Lower leg skin (tissue), 3 donors: Measurements from ENCODE around the gene SSX5.
"Not testable (repeated sequence)": the region's sequence is repeated elsewhere in the genome, so short reads cannot be mapped to it uniquely, and the experiment has no call there.

Experiments used
- POLR2A ChIP-seq, 2 donors: fragments of 450-650 bp; IDR thresholded peaks; one replicate each; pipeline ENCODE4 v1.6.1; 2016 to 2017; ENCODE audit warnings: antibody characterized with exemption in 2 of 2, mild to moderate bottlenecking in 1 of 2, moderate library complexity in 1 of 2
- TF ChIP-seq, protein P1 (sequence below), 3 donors: fragments of 450-650 bp; IDR thresholded peaks; one replicate each; pipeline ENCODE4 v1.5.1; 2016; ENCODE audit warnings: antibody characterized with exemption in 3 of 3, mild to moderate bottlenecking in 3 of 3, moderate library complexity in 2 of 3

DNA sequence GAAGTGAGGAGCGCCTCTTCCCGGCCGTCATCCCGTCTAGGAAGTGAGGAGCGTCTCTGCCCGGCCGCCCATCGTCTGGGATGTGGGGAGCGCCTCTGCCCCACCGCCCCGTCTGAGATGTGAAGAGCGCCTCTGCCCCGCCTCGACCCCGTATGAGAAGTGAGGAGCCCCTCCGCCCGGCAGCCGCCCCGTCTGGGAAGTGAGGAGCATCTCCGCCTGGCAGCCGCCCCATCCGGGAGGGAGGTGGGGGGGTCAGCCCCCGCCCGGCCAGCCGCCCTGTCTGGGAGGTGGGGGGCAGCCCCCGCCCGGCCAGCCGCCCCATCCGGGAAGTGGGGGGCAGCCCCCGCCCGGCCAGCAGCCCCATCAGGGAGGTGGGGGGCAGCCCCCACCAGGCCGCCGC is 57.5 kb downstream of the SSX5 start:
- TF ChIP-seq, protein P1, sequence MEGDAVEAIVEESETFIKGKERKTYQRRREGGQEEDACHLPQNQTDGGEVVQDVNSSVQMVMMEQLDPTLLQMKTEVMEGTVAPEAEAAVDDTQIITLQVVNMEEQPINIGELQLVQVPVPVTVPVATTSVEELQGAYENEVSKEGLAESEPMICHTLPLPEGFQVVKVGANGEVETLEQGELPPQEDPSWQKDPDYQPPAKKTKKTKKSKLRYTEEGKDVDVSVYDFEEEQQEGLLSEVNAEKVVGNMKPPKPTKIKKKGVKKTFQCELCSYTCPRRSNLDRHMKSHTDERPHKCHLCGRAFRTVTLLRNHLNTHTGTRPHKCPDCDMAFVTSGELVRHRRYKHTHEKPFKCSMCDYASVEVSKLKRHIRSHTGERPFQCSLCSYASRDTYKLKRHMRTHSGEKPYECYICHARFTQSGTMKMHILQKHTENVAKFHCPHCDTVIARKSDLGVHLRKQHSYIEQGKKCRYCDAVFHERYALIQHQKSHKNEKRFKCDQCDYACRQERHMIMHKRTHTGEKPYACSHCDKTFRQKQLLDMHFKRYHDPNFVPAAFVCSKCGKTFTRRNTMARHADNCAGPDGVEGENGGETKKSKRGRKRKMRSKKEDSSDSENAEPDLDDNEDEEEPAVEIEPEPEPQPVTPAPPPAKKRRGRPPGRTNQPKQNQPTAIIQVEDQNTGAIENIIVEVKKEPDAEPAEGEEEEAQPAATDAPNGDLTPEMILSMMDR (IDR thresholded peaks at IDR 0.05): not testable (repeated sequence)
- TF ChIP-seq POLR2A (IDR thresholded peaks at IDR 0.05): not testable (repeated sequence)
